Gastroesophageal sphincter (tissue), 4 donors: ENCODE data around the gene ITGBL1. TPM values are rescaled to one million over a fixed set of nuclear protein-coding genes. Genes with fewer than 3 reads are reported as not detected.

ENCODE experiments used
- ATAC-seq: fragments of 150-250 bp; one replicate; pipeline ENCODE4 v1.9.1; 2016; ENCODE audit warnings: mild to moderate bottlenecking, moderate library complexity
- H3K27ac ChIP-seq, 4 donors: fragments of 200-600 bp; sonication (generic) in 3 of 4; 1 replicate in 3 of 4; 2 replicates in 1 of 4; pipeline ENCODE4 v1.5.1; 2016 to 2019
- H3K27me3 ChIP-seq: fragments of 200-600 bp; sonication (generic); one replicate; pipeline ENCODE4 v1.5.1; 2019
- H3K36me3 ChIP-seq, 2 donors: fragments of 200-600 bp; sonication (generic); one replicate each; pipeline ENCODE4 v1.5.1; 2019; ENCODE audit warnings: control low read depth in 1 of 2
- H3K4me1 ChIP-seq, 3 donors: fragments of 200-600 bp; sonication (generic); 1 replicate in 2 of 3; 2 replicates in 1 of 3; pipeline ENCODE4 v1.5.1; 2016 to 2019; ENCODE audit warnings: control low read depth in 2 of 3
- H3K4me3 ChIP-seq, 2 donors: fragments of 200-600 bp; sonication (generic); one replicate each; pipeline ENCODE4 v1.5.1; 2019; ENCODE audit warnings: mild to moderate bottlenecking in 1 of 2, moderate library complexity in 1 of 2
- H3K9me3 ChIP-seq, 3 donors: fragments of 200-600 bp; sonication (generic); one replicate each; pipeline ENCODE4 v1.5.1; 2017 to 2019; ENCODE audit warnings: control low read depth in 2 of 3
- EP300 ChIP-seq: sonication (generic); formaldehyde crosslinking; IDR thresholded peaks from one replicate; pipeline ENCODE4 v1.6.1; 2017; ENCODE audit warnings: antibody characterized with exemption, mild to moderate bottlenecking
- POLR2A ChIP-seq, 2 donors: fragments of 450-650 bp; IDR thresholded peaks; one replicate each; pipeline ENCODE4 v1.6.1; 2017; ENCODE audit warnings: antibody characterized with exemption in 2 of 2, mild to moderate bottlenecking in 2 of 2, moderate library complexity in 1 of 2
- POLR2AphosphoS5 ChIP-seq: sonication (generic); formaldehyde crosslinking; IDR thresholded peaks from one replicate; pipeline ENCODE4 v1.6.1; 2017; ENCODE audit warnings: antibody characterized with exemption
- WGBS, 2 donors: methylation state at CpG; one replicate each; pipeline ENCODE4 v1.1.5; 2018; ENCODE audit warnings: low coverage in 1 of 2; 5-methylcytosine and 5-hydroxymethylcytosine counted together
- total RNA-seq, 4 donors: library from RNA; depleted of rRNA; stranded (reverse); fragments of >200 nt; gene quantifications; one replicate each; pipeline ENCODE4 v1.1.0, GENCODE V29; 2016
- TF ChIP-seq, protein P1 (sequence below), 4 experiments: fragments of 200-600 bp in 2 of 4; fragments of 450-650 bp in 2 of 4; sonication (generic) in 1 of 4; IDR thresholded peaks; one replicate each; pipeline ENCODE4 v1.5.1; 2017 to 2019; ENCODE audit warnings: antibody characterized with exemption in 4 of 4, mild to moderate bottlenecking in 2 of 4, moderate library complexity in 2 of 4

ITGBL1 gene
- total RNA-seq, 4 donors from 2014 or later: 8.6 to 28.0 (median 12.8) TPM

GRCh38 chr13:101514100-101514499 is 61.6 kb downstream of the ITGBL1 start:
- Histone ChIP-seq H3K4me3 (no peak overlapping the region), H3K9me3 (no peaks in the 10 kb centered on the region), H3K27ac (no peak overlapping the region), H3K4me1 (no peaks in the 10 kb centered on the region), H3K27me3 (no peaks in the 10 kb centered on the region), H3K36me3 (no peaks in the 10 kb centered on the region)
- TF ChIP-seq, protein P1, sequence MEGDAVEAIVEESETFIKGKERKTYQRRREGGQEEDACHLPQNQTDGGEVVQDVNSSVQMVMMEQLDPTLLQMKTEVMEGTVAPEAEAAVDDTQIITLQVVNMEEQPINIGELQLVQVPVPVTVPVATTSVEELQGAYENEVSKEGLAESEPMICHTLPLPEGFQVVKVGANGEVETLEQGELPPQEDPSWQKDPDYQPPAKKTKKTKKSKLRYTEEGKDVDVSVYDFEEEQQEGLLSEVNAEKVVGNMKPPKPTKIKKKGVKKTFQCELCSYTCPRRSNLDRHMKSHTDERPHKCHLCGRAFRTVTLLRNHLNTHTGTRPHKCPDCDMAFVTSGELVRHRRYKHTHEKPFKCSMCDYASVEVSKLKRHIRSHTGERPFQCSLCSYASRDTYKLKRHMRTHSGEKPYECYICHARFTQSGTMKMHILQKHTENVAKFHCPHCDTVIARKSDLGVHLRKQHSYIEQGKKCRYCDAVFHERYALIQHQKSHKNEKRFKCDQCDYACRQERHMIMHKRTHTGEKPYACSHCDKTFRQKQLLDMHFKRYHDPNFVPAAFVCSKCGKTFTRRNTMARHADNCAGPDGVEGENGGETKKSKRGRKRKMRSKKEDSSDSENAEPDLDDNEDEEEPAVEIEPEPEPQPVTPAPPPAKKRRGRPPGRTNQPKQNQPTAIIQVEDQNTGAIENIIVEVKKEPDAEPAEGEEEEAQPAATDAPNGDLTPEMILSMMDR (IDR thresholded peaks at IDR 0.05): no peak
- TF ChIP-seq POLR2AphosphoS5 (no peak), POLR2A (IDR thresholded peaks at IDR 0.05) (no peak), EP300 (no peak)
- no peak for ATAC-seq
- 29 to 33% methylated on average over 1 of the region's 1 CpG for WGBS, 2 donors

DNA sequence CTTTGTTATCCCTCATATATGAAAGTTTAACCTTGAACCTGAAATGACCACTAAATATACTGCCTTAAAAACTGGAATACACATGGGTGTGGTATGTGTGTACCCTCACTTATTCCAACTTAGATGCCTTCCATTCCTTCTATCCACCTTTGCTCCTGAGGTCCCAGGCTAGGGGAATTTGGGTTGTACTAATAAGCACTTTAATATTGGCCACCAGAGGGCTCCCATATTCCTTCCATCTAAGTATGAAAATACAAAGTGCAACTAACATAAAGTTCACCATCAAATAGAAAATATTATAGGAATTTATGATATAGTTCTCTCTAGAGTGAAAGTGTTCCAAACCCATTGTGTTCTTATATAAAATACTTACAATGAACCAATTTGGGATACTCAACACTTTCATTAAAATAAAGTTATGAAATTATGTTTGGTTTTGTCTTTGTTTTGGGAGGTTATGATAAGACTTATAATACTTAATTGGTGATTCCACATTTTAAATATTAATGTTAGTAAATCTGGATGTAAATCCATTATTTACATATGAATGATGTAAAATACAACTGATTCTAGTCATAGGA is 62.3 kb downstream of the ITGBL1 start:
- ATAC-seq: no peak
- Histone ChIP-seq H3K27ac (no peak overlapping the region), H3K9me3 (no peaks in the 10 kb centered on the region), H3K4me1 (no peaks in the 10 kb centered on the region), H3K27me3 (no peaks in the 10 kb centered on the region), H3K4me3 (no peak overlapping the region), H3K36me3 (no peaks in the 10 kb centered on the region)
- TF ChIP-seq, protein P1 (IDR thresholded peaks at IDR 0.05): peak; percentile 19 to 65 (median 46)
- no peak for TF ChIP-seq POLR2A (IDR thresholded peaks at IDR 0.05)

DNA sequence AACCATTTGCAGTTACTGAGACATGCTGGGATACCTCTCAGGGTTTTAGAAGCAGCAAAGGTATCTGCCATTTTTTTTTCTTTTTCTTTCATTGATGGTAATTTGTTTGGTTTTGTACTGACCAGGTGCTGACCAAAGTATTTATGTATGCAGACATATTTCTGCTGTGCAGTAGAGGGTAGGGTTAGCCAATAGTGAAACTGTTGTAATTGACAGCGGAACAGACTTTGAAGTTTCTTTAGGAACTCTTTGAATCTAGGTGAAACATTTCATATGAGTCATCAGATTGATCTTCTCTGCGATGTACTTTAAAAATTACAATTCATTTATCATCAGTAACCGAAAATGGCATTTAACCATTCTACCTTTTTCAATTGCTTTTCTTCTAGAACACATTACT is 63.0 kb downstream of the ITGBL1 start:
- Histone ChIP-seq H3K36me3 (no peaks in the 10 kb centered on the region), H3K27ac (no peak overlapping the region), H3K27me3 (no peaks in the 10 kb centered on the region), H3K9me3 (no peaks in the 10 kb centered on the region), H3K4me3 (no peak overlapping the region), H3K4me1 (no peaks in the 10 kb centered on the region)
- TF ChIP-seq, protein P1 (IDR thresholded peaks at IDR 0.05): no peak
- TF ChIP-seq EP300 (no peak), POLR2A (IDR thresholded peaks at IDR 0.05) (no peak), POLR2AphosphoS5 (no peak)
- 79 to 80% methylated on average over 3 of the region's 3 CpGs for WGBS, 2 donors
- no peak for ATAC-seq

DNA sequence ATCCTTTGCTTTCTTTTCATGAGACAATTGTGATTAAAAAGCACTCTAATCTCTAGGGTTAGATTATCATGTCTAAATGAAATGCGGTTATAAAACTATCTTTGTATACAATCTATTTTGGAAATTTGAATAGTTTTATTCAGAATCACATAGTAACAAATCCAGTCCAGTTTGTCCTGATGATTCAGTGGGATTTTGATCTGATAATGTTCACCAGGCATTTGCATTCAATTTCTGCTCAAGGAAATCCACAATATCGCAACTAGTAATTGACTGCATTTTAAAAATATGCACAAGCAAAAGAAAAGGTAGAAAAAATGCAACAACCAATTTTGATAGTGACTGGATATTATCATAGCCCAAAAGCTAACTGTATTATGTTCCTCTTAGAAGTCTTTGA is 63.8 kb downstream of the ITGBL1 start:
- ATAC-seq: no peak
- Histone ChIP-seq H3K9me3 (no peaks in the 10 kb centered on the region), H3K4me1 (no peaks in the 10 kb centered on the region), H3K4me3 (no peak overlapping the region), H3K36me3 (no peaks in the 10 kb centered on the region), H3K27me3 (no peaks in the 10 kb centered on the region), H3K27ac (no peak overlapping the region)
- WGBS, 2 donors: 61 to 82% methylated on average over 2 of the region's 2 CpGs
- TF ChIP-seq POLR2A (IDR thresholded peaks at IDR 0.05) (no peak), EP300 (no peak), POLR2AphosphoS5 (no peak)
- TF ChIP-seq, protein P1 (IDR thresholded peaks at IDR 0.05): no peak

GRCh38 chr13:101520672-101521071 is 68.2 kb downstream of the ITGBL1 start:
- no peaks in the 10 kb centered on the region for H3K4me1 ChIP-seq
- H3K9me3 ChIP-seq: no peaks in the 10 kb centered on the region
- 71 to 83% methylated on average over 1 to 4 of the region's 4 CpGs for WGBS, 2 donors
- H3K27ac ChIP-seq: no peak overlapping the region
- H3K4me3 ChIP-seq: no peak overlapping the region
- no peak for ATAC-seq
- no peak for TF ChIP-seq POLR2AphosphoS5
- no peak for TF ChIP-seq POLR2A (IDR thresholded peaks at IDR 0.05)
- no peak for TF ChIP-seq EP300
- no peaks in the 10 kb centered on the region for H3K36me3 ChIP-seq
- no peaks in the 10 kb centered on the region for H3K27me3 ChIP-seq
